Measurements from ENCODE around the gene STAC3.

STAC3 gene

DNA sequence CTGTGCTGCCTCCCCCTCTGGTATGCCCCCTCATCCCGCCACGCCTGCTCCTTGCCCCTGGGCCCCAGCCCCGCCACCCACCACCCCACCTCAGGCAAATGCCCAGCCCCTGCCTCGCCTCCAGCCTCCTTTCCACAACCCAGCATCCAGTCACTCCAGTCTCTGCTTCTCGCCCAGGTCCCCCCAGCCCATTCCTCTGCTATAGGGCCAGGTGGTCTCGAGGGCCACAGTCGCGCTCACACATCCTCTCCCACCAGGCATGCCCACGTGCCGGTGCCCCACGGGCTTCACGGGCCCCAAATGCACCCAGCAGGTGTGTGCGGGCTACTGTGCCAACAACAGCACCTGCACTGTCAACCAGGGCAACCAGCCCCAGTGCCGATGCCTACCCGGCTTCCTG is 40.5 kb downstream of the STAC3 start:
- no peak for DNase-seq

DNA sequence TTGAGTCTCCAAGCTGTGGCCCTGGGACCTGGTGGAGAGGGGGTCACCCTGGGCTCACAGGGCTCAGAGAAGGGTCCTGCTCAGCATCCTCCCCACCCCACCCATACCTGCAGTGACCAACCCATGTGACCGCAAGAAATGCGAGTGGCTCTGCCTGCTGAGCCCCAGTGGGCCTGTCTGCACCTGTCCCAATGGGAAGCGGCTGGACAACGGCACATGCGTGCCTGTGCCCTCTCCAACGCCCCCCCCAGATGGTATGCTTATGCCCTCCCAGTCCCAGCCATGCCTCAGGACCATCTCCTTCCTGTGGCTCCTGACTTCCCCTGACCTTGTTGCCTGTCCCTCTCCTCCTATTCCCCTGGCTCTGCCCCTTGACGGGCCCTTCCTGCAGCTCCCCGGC is 41.1 kb downstream of the STAC3 start:
- DNase-seq = no peak

DNA sequence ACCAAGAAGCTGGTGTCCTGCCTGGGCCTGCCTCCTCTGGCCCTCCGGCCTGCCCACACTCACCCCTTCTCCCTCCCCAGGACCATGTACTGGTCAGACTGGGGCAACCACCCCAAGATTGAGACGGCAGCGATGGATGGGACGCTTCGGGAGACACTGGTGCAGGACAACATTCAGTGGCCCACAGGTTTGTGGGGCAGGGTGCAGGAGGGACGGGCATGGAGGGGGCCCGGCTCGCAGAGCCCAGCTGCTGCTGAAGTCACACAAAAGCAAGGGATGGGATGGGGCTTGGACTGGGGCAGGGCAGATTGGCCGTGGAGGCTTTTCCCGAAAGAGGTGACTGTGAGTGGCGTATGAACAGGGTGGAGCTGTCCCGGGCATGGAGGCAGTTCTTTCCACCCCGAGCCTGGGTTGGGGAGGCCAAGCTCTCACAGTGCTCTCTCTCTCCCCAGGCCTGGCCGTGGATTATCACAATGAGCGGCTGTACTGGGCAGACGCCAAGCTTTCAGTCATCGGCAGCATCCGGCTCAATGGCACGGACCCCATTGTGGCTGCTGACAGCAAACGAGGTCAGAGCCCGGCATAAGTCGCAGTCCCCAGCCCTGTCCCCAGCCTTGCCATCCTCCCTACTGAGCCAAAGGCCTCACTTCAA is 42.2 kb downstream of the STAC3 start:
- no peak for DNase-seq

DNA sequence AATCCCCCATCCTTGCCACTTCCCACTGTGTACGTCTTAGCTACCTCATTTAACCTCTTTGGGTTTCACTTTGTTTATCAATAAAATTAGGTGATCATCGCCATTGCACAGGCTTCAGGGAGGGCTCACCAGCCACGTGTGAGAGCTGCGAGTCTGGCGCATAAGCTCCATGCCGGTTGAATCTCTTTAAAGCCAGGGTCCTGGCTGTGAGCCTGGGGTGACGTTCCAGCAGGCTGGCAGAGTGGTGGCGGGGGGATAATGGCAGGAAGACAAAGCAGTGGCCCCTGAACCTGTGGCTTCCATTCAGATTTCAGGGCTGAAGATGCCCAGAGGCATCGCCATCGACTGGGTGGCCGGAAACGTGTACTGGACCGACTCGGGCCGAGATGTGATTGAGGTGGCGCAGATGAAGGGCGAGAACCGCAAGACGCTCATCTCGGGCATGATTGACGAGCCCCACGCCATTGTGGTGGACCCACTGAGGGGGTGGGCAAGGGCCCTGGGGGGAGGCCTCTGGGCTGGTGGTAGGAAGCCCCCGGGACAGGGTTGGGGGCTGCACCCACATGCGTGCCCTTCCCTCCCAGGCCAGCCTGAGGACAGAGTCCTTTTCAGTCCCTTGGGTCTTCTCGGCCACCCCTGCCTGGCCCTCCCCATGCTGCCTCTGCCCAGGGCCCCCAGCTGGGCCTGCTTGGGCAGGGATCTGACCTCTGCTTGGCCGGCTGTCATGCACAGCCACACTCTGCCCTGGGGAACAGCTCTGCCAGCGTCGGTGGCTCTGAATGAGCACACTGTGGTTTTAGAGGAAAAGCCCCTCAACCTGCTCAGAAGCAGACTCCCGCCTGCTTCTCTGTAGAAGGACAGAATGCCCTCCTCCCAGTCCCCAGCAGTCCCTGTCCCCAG is 43.0 kb downstream of the STAC3 start:
- DNase-seq = no peak

DNA sequence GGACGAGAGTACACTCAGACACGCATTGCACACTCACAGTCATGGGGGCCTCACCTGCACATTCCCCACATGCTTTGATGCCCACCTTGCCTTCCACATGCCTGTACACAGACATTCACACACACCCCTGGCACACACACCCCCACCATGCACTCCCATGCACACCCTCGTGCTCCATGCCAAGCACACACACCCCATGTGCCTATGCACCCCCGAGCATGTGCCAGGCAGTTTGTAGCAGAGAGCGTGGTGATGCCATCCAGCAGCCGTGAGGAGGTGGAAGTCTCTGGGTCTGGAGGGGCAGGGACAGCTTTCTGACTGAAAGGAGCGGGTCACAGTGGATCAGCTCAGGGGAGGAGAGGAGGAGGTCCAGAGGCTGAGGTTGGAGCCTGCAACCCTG is 45.1 kb downstream of the STAC3 start:
- DNase-seq = no peak

DNA sequence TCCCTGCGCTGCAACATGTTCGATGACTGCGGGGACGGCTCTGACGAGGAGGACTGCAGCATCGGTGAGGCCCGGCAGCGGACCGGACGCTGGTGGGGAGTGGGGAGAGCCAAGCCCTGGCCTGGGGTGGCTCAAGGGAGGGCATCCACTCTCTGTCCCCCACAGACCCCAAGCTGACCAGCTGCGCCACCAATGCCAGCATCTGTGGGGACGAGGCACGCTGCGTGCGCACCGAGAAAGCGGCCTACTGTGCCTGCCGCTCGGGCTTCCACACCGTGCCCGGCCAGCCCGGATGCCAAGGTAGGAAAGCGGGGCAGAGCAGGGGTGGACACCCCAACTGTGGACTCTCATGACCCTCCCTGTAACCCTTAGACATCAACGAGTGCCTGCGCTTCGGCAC is 45.8 kb downstream of the STAC3 start:
- DNase-seq = no peak

DNA sequence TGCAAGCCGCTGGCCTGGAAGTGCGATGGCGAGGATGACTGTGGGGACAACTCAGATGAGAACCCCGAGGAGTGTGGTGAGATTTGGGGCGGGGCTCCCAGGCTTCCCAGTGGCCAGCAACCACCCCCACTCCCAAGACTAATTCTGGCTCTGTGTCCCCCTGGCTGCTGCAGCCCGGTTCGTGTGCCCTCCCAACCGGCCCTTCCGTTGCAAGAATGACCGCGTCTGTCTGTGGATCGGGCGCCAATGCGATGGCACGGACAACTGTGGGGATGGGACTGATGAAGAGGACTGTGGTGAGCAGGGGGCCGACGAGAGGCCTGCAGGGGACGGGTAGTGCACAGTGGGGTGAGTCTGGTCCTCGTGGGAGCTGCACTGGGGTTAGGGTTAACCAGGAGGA is 46.5 kb downstream of the STAC3 start:
- DNase-seq = no peak

DNA sequence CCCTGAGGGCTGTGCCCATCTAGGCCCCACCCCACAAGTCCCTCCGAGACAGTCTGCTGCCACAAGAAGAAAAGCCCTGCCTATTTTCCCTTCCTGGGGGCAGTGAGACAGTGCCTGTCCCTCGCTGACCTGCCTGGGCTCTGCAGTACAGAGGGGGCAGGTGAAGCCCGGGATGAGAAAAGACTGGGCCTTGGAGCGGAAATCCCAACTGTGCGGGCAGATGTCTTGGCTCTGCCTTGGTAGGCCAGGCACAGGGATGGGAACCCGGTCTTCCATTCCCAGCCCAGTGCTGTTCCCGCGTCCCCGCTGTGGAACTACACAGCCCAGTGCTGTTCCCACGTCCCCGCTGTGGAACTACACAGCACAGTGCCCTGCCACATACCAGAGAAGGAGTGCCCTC is 47.2 kb downstream of the STAC3 start:
- DNase-seq = no peak

DNA sequence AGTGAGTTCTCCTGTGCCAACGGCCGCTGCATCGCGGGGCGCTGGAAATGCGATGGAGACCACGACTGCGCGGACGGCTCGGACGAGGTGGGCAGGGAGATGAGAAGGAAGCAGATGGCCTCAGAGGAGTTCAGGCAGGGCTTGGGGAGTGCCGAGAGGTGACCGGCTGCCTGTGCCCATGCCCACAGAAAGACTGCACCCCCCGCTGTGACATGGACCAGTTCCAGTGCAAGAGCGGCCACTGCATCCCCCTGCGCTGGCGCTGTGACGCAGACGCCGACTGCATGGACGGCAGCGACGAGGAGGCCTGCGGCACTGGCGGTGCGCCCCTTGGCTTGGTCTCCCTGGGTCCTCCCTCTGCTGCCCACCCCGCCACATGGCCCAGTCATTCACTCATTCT is 47.8 kb downstream of the STAC3 start:
- no peak for DNase-seq

DNA sequence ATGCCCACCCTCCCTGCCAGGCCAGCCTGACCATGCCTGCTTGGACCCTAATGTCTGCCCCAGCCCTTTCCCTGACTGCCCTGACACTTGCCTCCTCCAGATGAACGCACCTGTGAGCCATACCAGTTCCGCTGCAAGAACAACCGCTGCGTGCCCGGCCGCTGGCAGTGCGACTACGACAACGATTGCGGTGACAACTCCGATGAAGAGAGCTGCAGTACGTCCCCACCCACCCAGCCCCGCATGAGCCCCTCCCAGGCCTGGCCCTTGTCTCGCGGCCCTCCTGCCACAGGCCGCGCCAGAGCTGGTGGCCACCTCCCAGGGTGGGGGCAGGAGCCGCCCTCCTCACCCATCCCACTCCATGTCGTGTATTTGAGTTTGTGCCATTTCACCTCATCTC is 48.7 kb downstream of the STAC3 start:
- DNase-seq = no peak

DNA sequence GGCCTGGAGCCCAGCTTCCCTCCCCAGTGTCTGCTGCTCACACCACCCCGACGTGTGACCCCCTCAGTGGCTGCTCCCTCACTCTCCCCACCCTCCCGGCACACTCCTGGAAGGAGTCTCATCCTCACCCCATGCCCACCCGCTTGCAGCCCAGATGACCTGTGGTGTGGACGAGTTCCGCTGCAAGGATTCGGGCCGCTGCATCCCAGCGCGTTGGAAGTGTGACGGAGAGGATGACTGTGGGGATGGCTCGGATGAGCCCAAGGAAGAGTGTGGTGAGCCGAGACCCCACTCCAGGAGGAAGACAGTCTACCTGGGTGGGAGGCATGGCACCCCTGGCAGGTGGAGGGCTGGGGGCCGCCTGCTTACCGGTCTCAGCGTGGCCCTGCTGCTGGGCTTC is 49.4 kb downstream of the STAC3 start:
- DNase-seq = no peak

DNA sequence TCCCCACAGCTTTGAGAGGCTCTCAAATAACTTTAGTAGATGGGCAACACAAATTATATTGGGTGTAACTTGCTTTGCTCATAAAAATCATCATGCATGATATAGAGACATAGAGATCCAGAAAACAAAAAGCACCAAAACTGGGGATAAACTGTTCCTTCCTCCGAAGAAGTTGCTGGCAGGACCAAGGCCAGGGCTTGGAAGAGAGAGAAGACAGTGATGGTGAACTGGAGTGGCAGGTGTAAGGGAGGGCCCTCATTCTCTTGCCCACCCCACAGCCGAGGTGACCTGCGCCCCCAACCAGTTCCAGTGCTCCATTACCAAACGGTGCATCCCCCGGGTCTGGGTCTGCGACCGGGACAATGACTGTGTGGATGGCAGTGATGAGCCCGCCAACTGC is 49.8 kb downstream of the STAC3 start:
- DNase-seq = no peak

DNA sequence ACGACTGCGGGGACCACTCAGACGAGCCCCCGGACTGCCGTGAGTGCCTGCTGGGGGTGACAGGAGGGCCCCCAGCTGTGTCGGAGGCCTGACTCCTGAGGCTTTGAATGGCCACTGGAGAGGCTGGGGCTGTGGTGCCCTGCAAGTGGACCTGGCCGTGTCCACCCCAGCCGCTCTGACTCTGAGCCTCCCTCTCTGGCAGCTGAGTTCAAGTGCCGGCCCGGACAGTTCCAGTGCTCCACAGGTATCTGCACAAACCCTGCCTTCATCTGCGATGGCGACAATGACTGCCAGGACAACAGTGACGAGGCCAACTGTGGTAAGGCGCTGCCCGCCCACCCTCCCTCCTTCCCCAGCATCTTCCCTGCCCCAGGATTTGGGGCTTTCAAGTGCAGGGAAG is 50.5 kb downstream of the STAC3 start:
- no peak for DNase-seq

DNA sequence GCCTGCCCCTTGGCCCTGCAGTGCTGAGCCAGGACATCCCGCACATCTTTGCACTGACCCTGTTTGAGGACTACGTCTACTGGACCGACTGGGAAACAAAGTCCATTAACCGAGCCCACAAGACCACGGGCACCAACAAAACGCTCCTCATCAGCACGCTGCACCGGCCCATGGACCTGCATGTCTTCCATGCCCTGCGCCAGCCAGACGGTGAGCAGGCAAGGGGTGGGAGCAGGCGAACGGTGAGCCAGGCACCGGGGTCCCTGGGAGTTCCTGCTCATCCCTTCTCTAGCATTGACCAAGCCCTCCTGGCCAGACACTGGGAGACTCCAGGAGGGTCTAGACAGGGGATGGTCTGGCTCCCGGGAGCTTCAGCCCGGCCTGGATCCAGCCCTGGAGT is 51.8 kb downstream of the STAC3 start:
- no peak for DNase-seq

DNA sequence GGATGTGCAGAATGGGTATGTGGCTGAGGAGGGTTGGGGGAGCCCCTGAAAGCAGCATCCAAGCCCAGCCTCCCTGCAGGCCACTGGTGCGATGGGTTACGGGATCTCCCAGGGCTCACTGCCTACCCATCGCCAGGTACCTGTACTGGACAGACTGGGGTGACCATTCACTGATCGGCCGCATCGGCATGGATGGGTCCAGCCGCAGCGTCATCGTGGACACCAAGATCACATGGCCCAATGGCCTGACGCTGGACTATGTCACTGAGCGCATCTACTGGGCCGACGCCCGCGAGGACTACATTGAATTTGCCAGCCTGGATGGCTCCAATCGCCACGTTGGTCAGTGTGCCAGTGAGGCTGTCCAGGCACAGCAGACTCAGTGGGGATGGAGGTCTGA is 52.7 kb downstream of the STAC3 start:
- no peak for DNase-seq

DNA sequence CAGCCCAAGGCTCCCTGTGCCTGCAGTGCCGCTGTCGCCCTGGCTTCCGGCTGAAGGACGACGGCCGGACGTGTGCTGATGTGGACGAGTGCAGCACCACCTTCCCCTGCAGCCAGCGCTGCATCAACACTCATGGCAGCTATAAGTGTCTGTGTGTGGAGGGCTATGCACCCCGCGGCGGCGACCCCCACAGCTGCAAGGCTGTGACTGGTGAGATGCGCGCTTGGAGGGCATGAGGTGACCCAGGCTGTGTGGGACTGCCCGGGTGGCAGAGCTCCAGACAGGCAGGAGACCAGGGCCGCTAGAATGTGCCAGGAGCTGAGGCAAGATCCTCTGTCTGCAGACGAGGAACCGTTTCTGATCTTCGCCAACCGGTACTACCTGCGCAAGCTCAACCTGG is 54.0 kb downstream of the STAC3 start:
- DNase-seq = no peak

DNA sequence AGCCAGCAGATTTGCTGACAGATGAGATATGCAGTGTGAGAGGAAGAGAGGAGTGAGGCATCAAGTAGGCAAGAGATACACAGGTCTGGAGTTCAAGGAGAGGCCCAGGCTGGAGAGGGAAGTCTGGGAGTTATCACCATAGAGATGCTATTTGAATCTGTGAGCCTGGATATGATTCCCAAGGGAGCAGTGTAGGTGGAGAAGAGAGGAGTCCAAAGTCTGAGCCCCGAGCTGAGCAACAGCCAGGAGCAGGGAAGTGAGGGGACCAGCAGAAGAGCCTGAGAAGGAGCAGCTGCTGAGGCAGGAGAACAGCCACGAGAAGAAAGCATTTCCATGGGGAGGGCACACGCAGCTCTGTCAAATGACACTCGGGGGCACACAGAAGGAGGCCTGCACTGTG is 54.5 kb downstream of the STAC3 start:
- DNase-seq = no peak

DNA sequence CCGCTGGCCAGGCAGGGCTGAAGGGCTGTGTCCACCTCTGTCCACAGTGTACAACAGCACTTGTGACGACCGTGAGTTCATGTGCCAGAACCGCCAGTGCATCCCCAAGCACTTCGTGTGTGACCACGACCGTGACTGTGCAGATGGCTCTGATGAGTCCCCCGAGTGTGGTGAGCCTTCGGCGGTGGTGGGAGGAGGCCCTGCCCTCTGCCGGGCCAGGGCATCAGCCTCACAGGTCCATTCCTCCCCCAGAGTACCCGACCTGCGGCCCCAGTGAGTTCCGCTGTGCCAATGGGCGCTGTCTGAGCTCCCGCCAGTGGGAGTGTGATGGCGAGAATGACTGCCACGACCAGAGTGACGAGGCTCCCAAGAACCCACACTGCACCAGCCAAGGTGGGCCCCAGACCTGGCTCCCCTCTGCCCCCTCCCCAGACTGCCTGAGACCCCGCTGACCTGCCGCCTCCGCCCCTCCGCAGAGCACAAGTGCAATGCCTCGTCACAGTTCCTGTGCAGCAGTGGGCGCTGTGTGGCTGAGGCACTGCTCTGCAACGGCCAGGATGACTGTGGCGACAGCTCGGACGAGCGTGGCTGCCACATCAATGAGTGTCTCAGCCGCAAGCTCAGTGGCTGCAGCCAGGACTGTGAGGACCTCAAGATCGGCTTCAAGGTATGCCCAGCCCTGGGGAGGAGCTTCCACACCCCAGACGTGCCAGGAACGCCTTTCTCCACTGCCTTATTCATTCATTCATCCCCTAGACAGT is 55.2 kb downstream of the STAC3 start:
- DNase-seq = no peak

DNA sequence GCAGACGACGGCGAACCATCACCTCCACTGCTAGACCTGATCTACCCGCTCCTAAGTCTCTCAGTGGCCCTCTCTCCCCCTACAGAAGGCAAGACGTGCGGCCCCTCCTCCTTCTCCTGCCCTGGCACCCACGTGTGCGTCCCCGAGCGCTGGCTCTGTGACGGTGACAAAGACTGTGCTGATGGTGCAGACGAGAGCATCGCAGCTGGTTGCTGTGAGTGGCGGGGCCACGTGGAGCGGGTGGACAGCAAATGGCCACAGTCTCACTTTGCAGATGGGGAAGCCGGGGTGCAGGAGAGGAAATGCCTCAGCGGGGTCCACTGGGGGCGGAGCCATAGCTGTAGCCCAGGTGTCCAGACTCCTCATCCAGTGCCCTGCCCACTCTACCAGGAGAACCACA is 55.8 kb downstream of the STAC3 start:
- DNase-seq = no peak

DNA sequence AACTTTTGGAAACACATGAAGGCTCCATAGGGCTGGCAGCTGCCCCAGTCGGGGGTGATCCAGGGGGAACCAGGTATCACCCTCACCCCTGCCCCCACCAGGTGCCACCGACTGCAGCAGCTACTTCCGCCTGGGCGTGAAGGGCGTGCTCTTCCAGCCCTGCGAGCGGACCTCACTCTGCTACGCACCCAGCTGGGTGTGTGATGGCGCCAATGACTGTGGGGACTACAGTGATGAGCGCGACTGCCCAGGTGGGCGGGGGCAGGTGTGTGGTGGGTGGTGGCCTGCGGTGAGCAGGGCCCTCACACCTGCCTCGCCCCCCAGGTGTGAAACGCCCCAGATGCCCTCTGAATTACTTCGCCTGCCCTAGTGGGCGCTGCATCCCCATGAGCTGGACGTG is 56.7 kb downstream of the STAC3 start:
- DNase-seq = no peak

DNA sequence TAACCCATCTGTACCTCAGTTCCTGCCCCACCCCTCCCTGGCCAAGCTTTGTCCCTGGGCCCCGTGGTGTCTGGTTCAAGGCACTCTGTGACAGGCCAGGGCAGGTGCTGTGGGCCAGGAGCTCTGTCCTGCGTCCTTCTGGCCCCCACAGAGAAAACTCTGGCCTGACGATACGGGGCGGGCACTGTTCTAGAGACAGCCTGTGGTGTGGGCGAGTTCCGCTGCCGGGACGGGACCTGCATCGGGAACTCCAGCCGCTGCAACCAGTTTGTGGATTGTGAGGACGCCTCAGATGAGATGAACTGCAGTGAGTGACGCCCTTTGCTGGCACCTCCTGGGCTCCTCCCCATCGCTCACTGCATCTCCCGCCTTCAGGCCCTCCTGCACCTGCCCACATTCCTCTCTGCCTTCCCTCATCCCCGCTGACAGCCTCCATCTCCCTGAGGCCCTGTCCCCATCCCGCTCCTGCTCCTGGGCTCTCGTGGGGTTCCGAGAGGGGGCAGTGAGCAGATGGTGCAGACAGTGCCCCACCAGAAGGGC is 57.2 kb downstream of the STAC3 start:
- DNase-seq = no peak

All from CD4-positive, alpha-beta T cell treated with Interleukin-21 for 1 hour (primary cell).